PC-3 (cell line): ENCODE results near the gene ATP5F1B. TPM values are rescaled to one million over a fixed set of nuclear protein-coding genes. Genes with fewer than 3 reads are reported as not detected.

ENCODE experiments used
- ATAC-seq: fragments of 200-7000 bp; cut with Tn5 transposase; 2 replicates; pipeline ENCODE4 v1.9.1; 2020; ENCODE audit warnings: mild to moderate bottlenecking, moderate library complexity
- BruUV-seq: library from RNA; stranded (reverse); fragments of 400-500 nt; replicated peaks from 2 replicates; lab custom pipeline; 2021; lab: Mats Ljungman, UMichigan
- CTCF ChIA-PET: fragments of 300-600 bp; sonication (Branson Sonifier 250); formaldehyde crosslinking; loops from one replicate; lab custom pipeline; 2022; ENCODE audit warnings: antibody characterized with exemption; lab: Charles Lee
- POLR2A ChIA-PET: fragments of 300-600 bp; sonication (Branson Sonifier 250); formaldehyde crosslinking; loops from one replicate; lab custom pipeline; 2022; ENCODE audit warnings: antibody characterized with exemption; ENCODE audit not compliant: unreplicated experiment; lab: Charles Lee
- DNase-seq: peaks from one replicate; pipeline ENCODE4 v3.0.0-alpha.2; 2015
- H2AFZ ChIP-seq: fragments of 300-600 bp; sonication (generic); 2 replicates; pipeline ENCODE4 v1.6.0; 2016; ENCODE audit warnings: antibody characterized with exemption, low read length
- H3F3A ChIP-seq: fragments of 300-600 bp; sonication (generic); one replicate; pipeline ENCODE4 v1.6.0; 2017; ENCODE audit warnings: antibody characterized with exemption, low read length, control low read depth, mild to moderate bottlenecking; ENCODE audit not compliant: unreplicated experiment
- H3K27ac ChIP-seq: fragments of 300-600 bp; sonication (generic); 2 replicates; pipeline ENCODE4 v1.5.1; 2016; ENCODE audit warnings: mild to moderate bottlenecking, low read length
- H3K27me3 ChIP-seq: fragments of 300-600 bp; sonication (generic); 2 replicates; pipeline ENCODE4 v1.6.1; 2016; ENCODE audit warnings: low read length, mixed read lengths
- H3K36me3 ChIP-seq: fragments of 300-600 bp; sonication (generic); 2 replicates; pipeline ENCODE4 v1.6.1; 2016; ENCODE audit warnings: low read depth, mixed run types, low read length, mixed read lengths
- H3K4me1 ChIP-seq: fragments of 300-600 bp; sonication (generic); 2 replicates; pipeline ENCODE4 v1.5.1; 2016; ENCODE audit warnings: low read length; ENCODE audit not compliant: insufficient read depth
- H3K4me2 ChIP-seq: fragments of 300-600 bp; sonication (generic); 2 replicates; pipeline ENCODE4 v1.6.0; 2016; ENCODE audit warnings: low read length
- H3K4me3 ChIP-seq: fragments of 300-600 bp; sonication (generic); 2 replicates; pipeline ENCODE4 v1.5.1; 2016; ENCODE audit warnings: mild to moderate bottlenecking, low read length, mixed read lengths
- H3K79me2 ChIP-seq: fragments of 300-600 bp; sonication (generic); 2 replicates; pipeline ENCODE4 v1.6.1; 2017; ENCODE audit warnings: low read length, mixed read lengths
- H3K9ac ChIP-seq: fragments of 300-600 bp; sonication (generic); 2 replicates; pipeline ENCODE4 v1.6.0; 2016; ENCODE audit warnings: mild to moderate bottlenecking, low read length
- H3K9me2 ChIP-seq: fragments of 300-600 bp; sonication (generic); replicated peaks from 2 replicates; pipeline ENCODE4 v1.6.1; 2016; ENCODE audit warnings: mixed run types, low read length, mixed read lengths
- H3K9me3 ChIP-seq: fragments of 300-600 bp; sonication (generic); 2 replicates; pipeline ENCODE4 v1.6.1; 2016; ENCODE audit warnings: low read length, mixed read lengths
- H4K20me1 ChIP-seq: fragments of 300-600 bp; sonication (generic); 2 replicates; pipeline ENCODE4 v1.6.1; 2016; ENCODE audit warnings: low read length, mixed read lengths
- CTCF ChIP-seq: fragments of 300-600 bp; sonication (generic); conservative IDR thresholded peaks from 2 replicates; pipeline ENCODE4 v1.5.1; 2017; ENCODE audit warnings: antibody characterized with exemption, low read depth, mild to moderate bottlenecking, low read length
- EZH2 ChIP-seq: fragments of 300-600 bp; sonication (generic); IDR thresholded peaks from one replicate; pipeline ENCODE4 v1.6.1; 2017; ENCODE audit warnings: antibody characterized with exemption, mild to moderate bottlenecking, low read length; ENCODE audit not compliant: unreplicated experiment
- EZH2phosphoT487 ChIP-seq: fragments of 300-600 bp; sonication (generic); IDR thresholded peaks from 2 replicates; pipeline ENCODE4 v1.6.1; 2018; ENCODE audit warnings: mild to moderate bottlenecking, antibody characterized with exemption, low read length, borderline replicate concordance
- intact Hi-C: fragments of 100-400 bp; cut with micrococcal nuclease; formaldehyde crosslinking; loops from 2 replicates; pipeline ENCODE4 v1.9.0; 2023
- total RNA-seq: library from RNA; depleted of rRNA; stranded (reverse); fragments of >200 nt; gene quantifications from 2 replicates; pipeline ENCODE4 v1.2.3, GENCODE V29; 2014; rRNA removed

Gene ATP5F1B
- total RNA-seq, 1 experiment from 2014 or later, result 1,046 TPM

GRCh38 chr12:56589783-56590182 lies 56.0 kb downstream of the ATP5F1B start:
- no peak overlapping the region for H3K9ac ChIP-seq
- intact Hi-C loops, result loop anchor here (5.0 kb wide), 1 partner anchor 92 kb away; no protein-coding TSS in a partner anchor
- no peak for TF ChIP-seq CTCF
- TF ChIP-seq EZH2, result no peak
- no peak for TF ChIP-seq EZH2phosphoT487

More at GRCh38 chr12:56589783-56590182, 56.0 kb downstream of the ATP5F1B start:
- ChIA-PET CTCF (interaction anchor here (1.0 to 1.1 kb wide), 2 partner anchors 16 to 47 kb away, joined by 3 to 7 read pairs; no protein-coding TSS in a partner anchor), POLR2A (no interaction called here)
- Histone ChIP-seq H3K9me3 (no peaks in the 10 kb centered on the region), H3K9me2 (no peaks in the 10 kb centered on the region), H3K36me3 (peaks cover 17% of the 10 kb centered on the region; the same call in 1 of the 2 replicates), H3F3A (no peaks in the 10 kb centered on the region), H3K79me2 (no peaks in the 10 kb centered on the region), H2AFZ (no peak overlapping the region), H3K27me3 (no peaks in the 10 kb centered on the region), H4K20me1 (no peaks in the 10 kb centered on the region), H3K27ac (no peak overlapping the region), H3K4me2 (no peak overlapping the region), H3K4me1 (0 out of 2 replicates have a peak, but pooled peaks cover 6% of the 10 kb centered on the region), H3K4me3 (no peak overlapping the region)
- ATAC-seq (no peak), DNase-seq (no peak)
- BruUV-seq, result no TSS peak

Other genes starting within 250 kb of the ATP5F1B start
- gene TIMELESS, start 196.6 kb downstream of the ATP5F1B start, total RNA-seq, result 26.5 and 29.5 TPM in 2 replicates
- not detected in 2 replicates for gene MIP, start 191.3 kb downstream of the ATP5F1B start, total RNA-seq
- 3.4 and 3.7 TPM in 2 replicates for gene SPRYD4, start 177.4 kb downstream of the ATP5F1B start, total RNA-seq
- gene GLS2, start 157.8 kb downstream of the ATP5F1B start, total RNA-seq, result 4.0 and 7.3 TPM in 2 replicates
- 10.2 and 11.5 TPM in 2 replicates for gene RBMS2, start 124.2 kb downstream of the ATP5F1B start, total RNA-seq
- gene BAZ2A, start 15.7 kb downstream of the ATP5F1B start, total RNA-seq, result 33.8 and 43.0 TPM in 2 replicates
- 165 and 172 TPM in 2 replicates for gene PTGES3, start 42.3 kb upstream of the ATP5F1B start, total RNA-seq
- 839 and 1,420 TPM in 2 replicates for gene NACA, start 79.3 kb upstream of the ATP5F1B start, total RNA-seq
- gene PRIM1, start 106.3 kb upstream of the ATP5F1B start, total RNA-seq, result 25.0 and 32.3 TPM in 2 replicates
- gene HSD17B6, start 117.3 kb upstream of the ATP5F1B start, total RNA-seq, result 0.73 TPM in 1 of 2 replicates, not detected in the other